BLaER1 treated with 17β-estradiol and CSF1 and Interleukin-3, amounts not matched to agents 10 nM and 100 nM (cell line): ENCODE data around the gene RACGAP1.

Source experiments
- H3K27ac ChIP-seq, 11 experiments: shearing (Covaris generic); formaldehyde crosslinking; 2 replicates each; pipeline ENCODE4 v1.8.1; 2022
- H3K27me3 ChIP-seq, 11 experiments: shearing (Covaris generic); formaldehyde crosslinking; 2 replicates each; pipeline ENCODE4 v1.8.1; 2022
- H3K36me3 ChIP-seq, 11 experiments: shearing (Covaris generic); formaldehyde crosslinking; 2 replicates each; pipeline ENCODE4 v1.8.1; 2022
- H3K4me1 ChIP-seq, 10 experiments: shearing (Covaris generic); formaldehyde crosslinking; 2 replicates each; pipeline ENCODE4 v1.8.1; 2022
- H3K4me2 ChIP-seq, 11 experiments: shearing (Covaris generic); formaldehyde crosslinking; 2 replicates each; pipeline ENCODE4 v1.8.1; 2022
- H3K4me3 ChIP-seq, 10 experiments: shearing (Covaris generic); formaldehyde crosslinking; 2 replicates each; pipeline ENCODE4 v1.8.1; 2022
- H3K9ac ChIP-seq, 11 experiments: shearing (Covaris generic); formaldehyde crosslinking; 2 replicates each; pipeline ENCODE4 v1.8.1; 2022
- H3K9me3 ChIP-seq, 11 experiments: shearing (Covaris generic); formaldehyde crosslinking; replicated peaks in 1 of 11; 2 replicates each; pipeline ENCODE4 v1.8.1; 2022
- H4K20me1 ChIP-seq, 11 experiments: shearing (Covaris generic); formaldehyde crosslinking; 2 replicates each; pipeline ENCODE4 v1.8.1; 2022
- Cebpa-rat ChIP-seq, 11 experiments: shearing (Covaris generic); IDR thresholded peaks; 2 replicates each; pipeline ENCODE4 v1.8.1; 2022

RACGAP1 gene

GRCh38 chr12:50051101-50051806 is 26.0 kb upstream of the RACGAP1 start:
- H4K20me1 ChIP-seq = peaks cover 0 to 2% (median under 1%) of the 10 kb centered on the region in 11 experiments; a peak in 7 of 22 replicates
- no peaks in the 10 kb centered on the region for H3K9me3 ChIP-seq
- no peaks in the 10 kb centered on the region for H3K36me3 ChIP-seq
- H3K27ac ChIP-seq = no peak overlapping the region
- no peak overlapping the region for H3K4me3 ChIP-seq
- peaks cover under 1 to 33% (median 11%) of the 10 kb centered on the region in 10 experiments; a peak in 19 of 20 replicates for H3K4me1 ChIP-seq
- peaks cover 34 to 58% (median 50%) of the 10 kb centered on the region in 11 experiments for H3K27me3 ChIP-seq
- no peak for TF ChIP-seq Cebpa-rat (IDR thresholded peaks at IDR 0.05)
- peak overlapping the region in 3 of 11 experiments; percentile 21 to 38 (median 29); a peak in 4 of 22 replicates for H3K4me2 ChIP-seq
- H3K9ac ChIP-seq = no peak overlapping the region

GRCh38 chr12:50050410-50051098 is 25.3 kb upstream of the RACGAP1 start:
- no peak overlapping the region for H3K9ac ChIP-seq
- peaks cover 31 to 55% (median 47%) of the 10 kb centered on the region in 11 experiments for H3K27me3 ChIP-seq
- no peak overlapping the region for H3K27ac ChIP-seq
- no peaks in the 10 kb centered on the region for H4K20me1 ChIP-seq
- 0 out of 20 replicates have a peak overlapping the region, but pooled peaks of 1 of the 10 experiments have one; percentile 19 for H3K4me3 ChIP-seq
- peak overlapping the region in 7 of 11 experiments; percentile 25 to 63 (median 48); a peak in 12 of 22 replicates for H3K4me2 ChIP-seq
- H3K4me1 ChIP-seq = peaks cover 0 to 26% (median 8%) of the 10 kb centered on the region in 10 experiments; a peak in 13 of 20 replicates
- H3K9me3 ChIP-seq = no peaks in the 10 kb centered on the region
- no peaks in the 10 kb centered on the region for H3K36me3 ChIP-seq
- TF ChIP-seq Cebpa-rat (IDR thresholded peaks at IDR 0.05) = no peak

GRCh38 chr12:50050119-50050385 is 24.8 kb upstream of the RACGAP1 start:
- no peak overlapping the region for H3K27ac ChIP-seq
- H3K4me1 ChIP-seq = peaks cover 0 to 26% (median 8%) of the 10 kb centered on the region in 10 experiments; a peak in 13 of 20 replicates
- no peaks in the 10 kb centered on the region for H3K9me3 ChIP-seq
- H3K36me3 ChIP-seq = no peaks in the 10 kb centered on the region
- H3K27me3 ChIP-seq = peaks cover 31 to 55% (median 47%) of the 10 kb centered on the region in 11 experiments
- no peak for TF ChIP-seq Cebpa-rat (IDR thresholded peaks at IDR 0.05)
- no peaks in the 10 kb centered on the region for H4K20me1 ChIP-seq
- H3K9ac ChIP-seq = no peak overlapping the region
- peak overlapping the region in 6 of 11 experiments; percentile 31 to 63 (median 48); a peak in 9 of 22 replicates for H3K4me2 ChIP-seq
- H3K4me3 ChIP-seq = no peak overlapping the region

GRCh38 chr12:50049254-50050118 is 24.2 kb upstream of the RACGAP1 start:
- H3K4me1 ChIP-seq = peaks cover 0 to 26% (median 8%) of the 10 kb centered on the region in 10 experiments; a peak in 13 of 20 replicates
- H3K27me3 ChIP-seq = peaks cover 31 to 55% (median 47%) of the 10 kb centered on the region in 11 experiments
- H4K20me1 ChIP-seq = no peaks in the 10 kb centered on the region
- H3K27ac ChIP-seq = no peak overlapping the region
- no peak overlapping the region for H3K4me3 ChIP-seq
- peak overlapping the region in 3 of 11 experiments; percentile 48 to 63 (median 62); a peak in 1 of 22 replicates for H3K4me2 ChIP-seq
- H3K9ac ChIP-seq = no peak overlapping the region
- H3K36me3 ChIP-seq = no peaks in the 10 kb centered on the region
- TF ChIP-seq Cebpa-rat (IDR thresholded peaks at IDR 0.05) = no peak
- no peaks in the 10 kb centered on the region for H3K9me3 ChIP-seq

- no peaks in the 10 kb centered on the region for H3K9me3 ChIP-seq
- H4K20me1 ChIP-seq = no peaks in the 10 kb centered on the region
- H3K27me3 ChIP-seq = peaks cover 29 to 46% (median 41%) of the 10 kb centered on the region in 11 experiments
- H3K4me3 ChIP-seq = no peak overlapping the region
- no peaks in the 10 kb centered on the region for H3K36me3 ChIP-seq
- H3K27ac ChIP-seq = no peak overlapping the region
- peaks cover 0 to 16% (median 1%) of the 10 kb centered on the region in 10 experiments; a peak in 8 of 20 replicates for H3K4me1 ChIP-seq
- H3K4me2 ChIP-seq = no peak overlapping the region
- TF ChIP-seq Cebpa-rat (IDR thresholded peaks at IDR 0.05) = no peak
- no peak overlapping the region for H3K9ac ChIP-seq
These were observed 22.5 kb upstream of the RACGAP1 start for GRCh38 chr12:50047693-50048250.

- H3K27ac ChIP-seq = no peak overlapping the region
- H3K9ac ChIP-seq = no peak overlapping the region
- H3K4me1 ChIP-seq = peaks cover 0 to 8% (median 0%) of the 10 kb centered on the region in 10 experiments; a peak in 4 of 20 replicates
- no peaks in the 10 kb centered on the region for H3K9me3 ChIP-seq
- no peak overlapping the region for H3K4me2 ChIP-seq
- H4K20me1 ChIP-seq = no peaks in the 10 kb centered on the region
- H3K36me3 ChIP-seq = no peaks in the 10 kb centered on the region
- no peak for TF ChIP-seq Cebpa-rat (IDR thresholded peaks at IDR 0.05)
- no peak overlapping the region for H3K4me3 ChIP-seq
- peaks cover 0 to 7% (median 3%) of the 10 kb centered on the region in 11 experiments; a peak in 8 of 22 replicates for H3K27me3 ChIP-seq
These were observed 18.6 kb upstream of the RACGAP1 start for GRCh38 chr12:50043854-50044253.

- no peaks in the 10 kb centered on the region for H3K9me3 ChIP-seq
- no peak overlapping the region for H3K4me2 ChIP-seq
- peaks cover 0 to 1% (median 0%) of the 10 kb centered on the region in 11 experiments; a peak in 2 of 22 replicates for H3K27me3 ChIP-seq
- H3K27ac ChIP-seq = no peak overlapping the region
- no peak for TF ChIP-seq Cebpa-rat (IDR thresholded peaks at IDR 0.05)
- H3K4me3 ChIP-seq = no peak overlapping the region
- H3K4me1 ChIP-seq = peaks cover 0 to 8% (median 0%) of the 10 kb centered on the region in 10 experiments; a peak in 4 of 20 replicates
- no peaks in the 10 kb centered on the region for H3K36me3 ChIP-seq
- no peaks in the 10 kb centered on the region for H4K20me1 ChIP-seq
- no peak overlapping the region for H3K9ac ChIP-seq
These were observed 18.0 kb upstream of the RACGAP1 start for GRCh38 chr12:50043308-50043707.

- no peaks in the 10 kb centered on the region for H3K9me3 ChIP-seq
- TF ChIP-seq Cebpa-rat (IDR thresholded peaks at IDR 0.05) = no peak
- no peaks in the 10 kb centered on the region for H3K27me3 ChIP-seq
- H4K20me1 ChIP-seq = no peaks in the 10 kb centered on the region
- H3K4me3 ChIP-seq = no peak overlapping the region
- no peak overlapping the region for H3K9ac ChIP-seq
- H3K4me2 ChIP-seq = no peak overlapping the region; a peak in 1 of 22 replicates
- no peak overlapping the region for H3K27ac ChIP-seq
- no peaks in the 10 kb centered on the region for H3K36me3 ChIP-seq
- H3K4me1 ChIP-seq = peaks cover 0 to 8% (median 0%) of the 10 kb centered on the region in 10 experiments; a peak in 5 of 20 replicates
These were observed 17.4 kb upstream of the RACGAP1 start for GRCh38 chr12:50042693-50043092.
